GM04503 (cell line): ENCODE measurements around the gene RNF152.
"Not testable (repeated sequence)": the region's sequence is repeated elsewhere in the genome, so short reads cannot be mapped to it uniquely, and the experiment has no call there.

Source experiments
- DNase-seq: peaks from one replicate; pipeline ENCODE4 v3.0.0-alpha.2; 2012; ENCODE audit warnings: low read depth

RNF152 gene

DNA sequence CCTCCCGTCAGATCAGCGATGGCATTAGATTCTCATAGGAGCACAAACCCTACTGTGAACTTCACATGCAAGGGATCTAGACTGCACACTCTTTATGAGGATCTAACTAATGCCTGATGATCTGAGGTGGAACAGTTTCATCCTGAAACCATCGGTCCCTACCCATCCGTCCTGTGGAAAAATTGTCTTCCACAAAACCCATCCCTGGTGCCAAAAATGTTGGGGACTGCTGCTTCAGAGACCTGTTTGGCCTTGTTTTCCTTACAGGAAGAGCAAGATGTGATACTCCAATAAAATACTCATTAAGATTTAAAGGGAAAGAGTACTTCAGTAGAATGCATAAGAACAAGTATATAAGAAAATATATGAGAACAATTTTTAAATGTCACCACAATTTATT, 71.1 kb downstream of the RNF152 start:
- no peak for DNase-seq

GRCh38 chr18:61820882-61821281, 71.9 kb downstream of the RNF152 start:
- no peak for DNase-seq

GRCh38 chr18:61817086-61817485, 75.7 kb downstream of the RNF152 start:
- peak; percentile 21 for DNase-seq

GRCh38 chr18:61815885-61816470, 76.8 kb downstream of the RNF152 start:
- no peak for DNase-seq

- DNase-seq = no peak
Measured at GRCh38 chr18:61808286-61808685, 84.5 kb downstream of the RNF152 start.

- DNase-seq = no peak
Measured at GRCh38 chr18:61803393-61803792, 89.4 kb downstream of the RNF152 start.

GRCh38 chr18:61797696-61798590, 94.9 kb downstream of the RNF152 start:
- DNase-seq = no peak

GRCh38 chr18:61791031-61791430, 101.8 kb downstream of the RNF152 start:
- no peak for DNase-seq

DNA sequence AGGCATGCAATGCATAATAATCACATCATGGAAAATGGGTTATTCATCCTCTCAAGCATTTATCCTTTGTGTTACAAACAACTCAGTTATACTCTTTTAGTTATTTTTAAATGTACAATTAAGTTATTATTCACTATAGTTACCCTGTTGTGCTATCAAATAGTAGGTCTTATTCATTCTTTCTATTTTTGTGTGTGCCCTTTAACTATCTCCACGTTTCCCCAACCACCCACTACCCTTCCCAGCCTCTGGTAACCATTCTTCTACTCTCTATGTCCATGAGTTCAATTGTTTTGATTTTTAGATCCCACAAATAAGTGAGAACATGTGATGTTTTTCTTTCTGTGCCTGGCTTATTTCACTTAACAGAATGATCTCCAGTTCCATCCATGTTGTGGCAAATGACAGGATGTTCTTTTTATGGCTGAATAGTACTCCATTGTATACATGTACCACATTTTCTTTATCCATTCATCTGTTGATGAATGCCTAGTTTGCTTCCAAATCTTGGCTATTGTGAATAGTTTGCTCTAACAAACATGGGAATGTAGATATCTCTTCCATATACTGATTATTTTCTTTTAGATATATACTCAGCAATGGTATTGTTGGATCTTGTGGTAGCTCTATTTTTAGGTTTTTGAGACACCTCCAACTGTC, 105.7 kb downstream of the RNF152 start:
- not testable (repeated sequence) for DNase-seq

- DNase-seq = no peak
Measured at GRCh38 chr18:61785588-61785987, 107.2 kb downstream of the RNF152 start.

DNA sequence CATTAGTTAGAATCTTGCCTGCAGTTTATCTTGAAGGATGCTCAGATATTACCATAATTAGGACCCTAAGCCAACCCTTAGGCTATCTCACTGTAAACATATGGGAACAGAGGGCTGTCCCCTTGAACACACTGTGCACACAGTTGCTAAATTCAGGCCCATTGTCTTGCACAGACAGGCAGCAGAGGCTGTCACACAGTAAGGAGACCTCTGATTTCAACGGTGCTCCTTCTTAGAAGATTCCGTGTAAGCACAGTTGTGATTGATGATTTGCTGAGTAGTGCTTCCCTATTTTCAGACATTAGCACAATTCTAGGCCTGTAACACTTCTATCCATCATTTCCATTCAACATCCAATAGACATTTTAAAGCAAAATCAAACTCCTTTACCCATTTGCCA, 108.0 kb downstream of the RNF152 start:
- DNase-seq = no peak

DNA sequence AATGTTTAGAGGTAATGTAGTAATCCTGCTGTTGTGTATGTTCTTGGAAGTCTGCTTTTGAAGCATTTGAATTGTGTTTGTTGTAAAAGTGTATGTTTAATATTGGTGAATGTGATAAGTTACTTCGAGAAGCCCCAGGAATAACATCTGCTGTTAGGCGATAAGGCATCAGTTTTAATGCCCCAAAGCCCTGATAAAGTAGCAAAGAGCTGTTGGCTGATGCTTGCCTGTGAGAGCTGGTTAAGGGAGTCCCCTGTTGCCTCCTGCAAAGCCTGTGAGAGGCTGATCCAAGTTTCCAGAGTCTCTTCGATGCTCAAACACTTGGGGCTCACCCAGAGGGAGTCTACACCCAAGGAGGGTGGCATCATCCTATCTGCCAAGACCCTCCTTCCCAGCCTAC, 110.3 kb downstream of the RNF152 start:
- no peak for DNase-seq

- not testable (repeated sequence) for DNase-seq
Measured at GRCh38 chr18:61776201-61776600, 116.6 kb downstream of the RNF152 start.

- DNase-seq = no peak
Measured at GRCh38 chr18:61774846-61775245, 118.0 kb downstream of the RNF152 start.

DNA sequence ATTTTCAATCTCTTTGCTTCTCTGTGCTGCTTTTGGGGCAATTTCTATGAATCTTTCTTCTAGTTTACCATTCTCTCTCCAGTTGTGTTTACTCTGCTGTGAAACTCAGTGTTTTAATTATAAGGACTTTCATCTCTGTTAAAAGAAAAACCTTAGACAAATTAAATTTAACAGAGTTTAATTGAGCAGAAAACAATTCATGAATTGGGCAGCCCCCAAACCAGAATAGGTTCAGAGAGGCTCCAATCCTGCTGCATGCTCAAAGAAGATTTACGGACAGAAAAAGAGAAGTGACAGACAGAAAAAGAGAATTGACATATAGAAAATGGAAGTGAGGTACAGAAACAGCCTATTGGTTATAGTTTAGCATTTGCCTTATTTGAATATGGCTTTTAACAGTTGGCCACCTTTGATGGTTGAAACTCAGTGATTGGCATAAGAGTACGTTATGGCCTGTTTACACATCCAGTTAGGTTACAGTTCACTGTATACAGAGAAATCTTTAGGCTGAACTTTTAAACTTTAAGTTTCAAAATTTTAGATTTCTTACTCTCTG, 120.4 kb downstream of the RNF152 start:
- DNase-seq = no peak

DNA sequence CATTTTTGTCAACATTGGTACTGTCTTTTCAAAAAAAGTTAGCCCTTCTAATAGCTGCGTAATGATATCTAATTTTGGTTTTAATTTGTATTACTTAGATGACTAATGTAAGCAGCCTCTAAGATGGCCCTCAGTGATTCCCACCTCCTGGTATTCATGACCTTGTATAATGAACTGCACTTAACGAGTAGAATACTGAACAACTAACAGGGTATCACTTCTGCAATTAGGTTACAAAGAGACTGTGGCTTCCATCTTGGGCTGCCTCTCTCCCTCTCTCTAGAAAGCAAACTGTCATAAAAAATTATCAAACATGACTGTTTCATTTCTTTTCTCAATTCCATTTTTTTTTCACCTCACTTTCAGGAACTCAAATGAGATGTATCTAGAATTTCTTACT, 120.9 kb downstream of the RNF152 start:
- no peak for DNase-seq

- DNase-seq = no peak
Measured at GRCh38 chr18:61770279-61770678, 122.5 kb downstream of the RNF152 start.

DNA sequence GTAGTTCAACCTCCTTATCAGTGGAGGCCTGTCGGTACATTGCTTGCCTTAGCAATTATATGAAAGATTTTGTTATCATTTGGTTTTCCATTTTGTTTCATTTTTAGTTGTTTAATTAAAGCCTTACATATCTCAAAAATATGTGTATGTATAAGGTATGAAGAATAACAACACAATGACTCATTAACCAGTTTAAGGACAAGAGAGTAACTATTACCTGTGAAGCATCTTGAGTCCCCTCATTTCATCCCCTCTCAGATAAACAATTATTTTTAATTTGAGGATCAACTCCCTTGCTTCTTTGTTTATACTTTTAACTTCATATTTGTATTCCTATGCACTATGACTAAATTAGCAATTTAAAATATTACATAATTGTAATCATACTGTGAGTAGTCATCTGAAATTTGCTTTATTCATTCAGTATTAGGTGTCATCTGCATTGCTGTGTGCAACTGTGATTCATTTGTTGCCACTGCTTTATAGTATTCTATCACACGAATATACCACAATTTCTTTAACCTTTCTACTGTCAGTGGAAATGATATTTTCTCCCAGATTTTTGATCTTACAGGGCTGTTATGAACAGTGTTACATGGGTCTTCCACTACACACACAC, 126.4 kb downstream of the RNF152 start:
- DNase-seq = no peak

- peak; percentile 54 for DNase-seq
Measured at GRCh38 chr18:61765097-61765496, 127.7 kb downstream of the RNF152 start.

DNA sequence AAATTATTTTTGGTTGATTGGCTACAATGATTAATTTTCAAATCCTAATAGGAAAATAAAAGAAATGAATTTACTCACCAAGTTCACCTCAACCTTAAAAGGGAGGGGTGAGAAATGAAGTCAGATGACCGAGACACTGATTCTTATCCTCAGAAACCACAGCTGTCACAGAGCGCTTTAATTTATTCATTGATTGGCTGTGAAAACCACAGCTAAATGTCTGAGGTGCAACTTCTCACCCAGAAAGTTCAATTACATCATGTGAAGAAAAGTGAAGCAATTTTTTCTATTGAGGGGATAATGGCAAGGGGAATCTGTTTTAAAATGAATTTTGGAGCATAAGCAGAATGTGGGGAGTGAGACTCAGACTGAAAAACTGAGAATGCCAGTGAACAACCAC, 128.4 kb downstream of the RNF152 start:
- no peak for DNase-seq

- DNase-seq = no peak
Measured at GRCh38 chr18:61761875-61762274, 130.9 kb downstream of the RNF152 start.
